Right lobe of liver (tissue), 6 donors: ENCODE results near the gene LHX4. TPM values are rescaled to one million over a fixed set of nuclear protein-coding genes. Genes with fewer than 3 reads are reported as not detected.

Experiments used
- ATAC-seq, 4 donors: fragments of 200-7000 bp; cut with Tn5 transposase; one replicate each; pipeline ENCODE4 v1.9.1; 2020; ENCODE audit warnings: mild to moderate bottlenecking in 4 of 4, moderate library complexity in 4 of 4
- DNase-seq, 3 donors: peaks; one replicate each; pipeline ENCODE4 v3.0.0-alpha.2; 2020
- H3K27ac ChIP-seq, 3 donors: fragments of 200-600 bp; one replicate each; pipeline ENCODE4 v1.8.0; 2022
- H3K27me3 ChIP-seq, 2 donors: fragments of 200-600 bp; one replicate each; pipeline ENCODE4 v1.8.0; 2022
- H3K36me3 ChIP-seq, 4 donors: fragments of 200-600 bp; sonication (generic) in 1 of 4; one replicate each; pipeline versions ENCODE4 v1.5.1 to v1.8.0; 2017 to 2022; ENCODE audit warnings: control low read depth in 1 of 4
- H3K4me1 ChIP-seq, 4 donors: fragments of 200-600 bp; sonication (generic) in 1 of 4; one replicate each; pipeline versions ENCODE4 v1.5.1 to v1.8.0; 2017 to 2022; ENCODE audit warnings: control low read depth in 1 of 4
- H3K4me3 ChIP-seq, 3 donors: fragments of 200-600 bp; one replicate each; pipeline ENCODE4 v1.8.0; 2022
- H3K9me3 ChIP-seq, 4 donors: fragments of 200-600 bp; sonication (generic) in 1 of 4; one replicate each; pipeline versions ENCODE4 v1.5.1 to v1.8.0; 2017 to 2022; ENCODE audit warnings: control low read depth in 1 of 4
- POLR2A ChIP-seq: fragments of 450-650 bp; IDR thresholded peaks from one replicate; pipeline ENCODE4 v1.6.1; 2017; ENCODE audit warnings: antibody characterized with exemption, mild to moderate bottlenecking
- WGBS: methylation state at CpG from one replicate; pipeline ENCODE4 v1.1.6; 2018; ENCODE audit warnings: low coverage, low lambda C conversion rate; ENCODE audit not compliant: insufficient coverage; ENCODE audit errors: missing lambda C conversion rate; 5-methylcytosine and 5-hydroxymethylcytosine counted together
- intact Hi-C, 2 donors: fragments of 100-400 bp; cut with DNase I; formaldehyde crosslinking; loops; one replicate each; pipeline versions ENCODE4 v1.11.2 to v1.14.1; 2022
- total RNA-seq, 6 experiments: library from RNA; depleted of rRNA in 2 of 6; stranded (reverse); fragments of >200 nt in 2 of 6; fragmentation: NEBNext Ultra II Directional in 3 of 6; extraction: Animal tissue kit (Norgen Biotek cat#: 25700) in 3 of 6; gene quantifications; one replicate each; pipeline versions ENCODE4 v1.1.0 to v1.2.4, GENCODE V29; 2016 to 2023
- TF ChIP-seq, protein P1 (sequence below), 4 donors: fragments of 200-600 bp in 3 of 4; fragments of 450-650 bp in 1 of 4; IDR thresholded peaks; one replicate each; pipeline versions ENCODE4 v1.5.1 to v1.8.0; 2016 to 2022; ENCODE audit warnings: antibody characterized with exemption in 4 of 4, mild to moderate bottlenecking in 2 of 4
- donor health status: DM: no; HTN: yes; CAD: no.
- donor health status: DM: no; HTN: no; CAD: no.
- donor health status: DM: no; HTN: no; CAD: no.
- donor health status: DM: no; HTN: yes; CAD: no.
- donor health status: DM: no; HTN: yes; CAD: no.

The LHX4 gene
- total RNA-seq, 6 experiments from 2014 or later = not detected

DNA sequence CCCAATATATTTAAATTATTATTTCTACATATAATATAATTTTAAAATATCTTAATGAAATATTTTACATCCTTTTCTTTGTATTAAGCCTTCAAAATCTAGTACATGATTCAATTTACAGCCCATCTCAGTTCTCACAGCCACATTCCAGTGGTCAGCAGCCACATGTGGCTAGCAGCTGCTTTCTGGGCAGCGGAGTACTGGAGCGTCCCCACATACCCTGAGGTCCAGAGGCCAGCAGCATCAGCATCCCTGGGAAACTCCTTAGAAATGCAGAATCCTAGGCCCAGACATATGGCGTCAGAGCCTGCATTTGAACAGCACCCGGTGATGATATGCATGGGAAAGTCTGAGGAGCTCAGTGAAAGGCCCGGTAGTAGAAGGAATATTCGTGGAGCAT is 8.6 kb upstream of the LHX4 start:
- H3K4me1 ChIP-seq = no peaks in the 10 kb centered on the region
- H3K36me3 ChIP-seq = no peaks in the 10 kb centered on the region
- no peak for ATAC-seq
- no peaks in the 10 kb centered on the region for H3K27me3 ChIP-seq
- DNase-seq = no peak
- no peaks in the 10 kb centered on the region for H3K9me3 ChIP-seq
- TF ChIP-seq, protein P1, sequence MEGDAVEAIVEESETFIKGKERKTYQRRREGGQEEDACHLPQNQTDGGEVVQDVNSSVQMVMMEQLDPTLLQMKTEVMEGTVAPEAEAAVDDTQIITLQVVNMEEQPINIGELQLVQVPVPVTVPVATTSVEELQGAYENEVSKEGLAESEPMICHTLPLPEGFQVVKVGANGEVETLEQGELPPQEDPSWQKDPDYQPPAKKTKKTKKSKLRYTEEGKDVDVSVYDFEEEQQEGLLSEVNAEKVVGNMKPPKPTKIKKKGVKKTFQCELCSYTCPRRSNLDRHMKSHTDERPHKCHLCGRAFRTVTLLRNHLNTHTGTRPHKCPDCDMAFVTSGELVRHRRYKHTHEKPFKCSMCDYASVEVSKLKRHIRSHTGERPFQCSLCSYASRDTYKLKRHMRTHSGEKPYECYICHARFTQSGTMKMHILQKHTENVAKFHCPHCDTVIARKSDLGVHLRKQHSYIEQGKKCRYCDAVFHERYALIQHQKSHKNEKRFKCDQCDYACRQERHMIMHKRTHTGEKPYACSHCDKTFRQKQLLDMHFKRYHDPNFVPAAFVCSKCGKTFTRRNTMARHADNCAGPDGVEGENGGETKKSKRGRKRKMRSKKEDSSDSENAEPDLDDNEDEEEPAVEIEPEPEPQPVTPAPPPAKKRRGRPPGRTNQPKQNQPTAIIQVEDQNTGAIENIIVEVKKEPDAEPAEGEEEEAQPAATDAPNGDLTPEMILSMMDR (IDR thresholded peaks at IDR 0.05) = no peak
- no peak for TF ChIP-seq POLR2A
- 89% methylated on average over 6 of the region's 6 CpGs for WGBS
- intact Hi-C loops = no loop called here
- no peak overlapping the region for H3K27ac ChIP-seq
- no peak overlapping the region for H3K4me3 ChIP-seq

DNA sequence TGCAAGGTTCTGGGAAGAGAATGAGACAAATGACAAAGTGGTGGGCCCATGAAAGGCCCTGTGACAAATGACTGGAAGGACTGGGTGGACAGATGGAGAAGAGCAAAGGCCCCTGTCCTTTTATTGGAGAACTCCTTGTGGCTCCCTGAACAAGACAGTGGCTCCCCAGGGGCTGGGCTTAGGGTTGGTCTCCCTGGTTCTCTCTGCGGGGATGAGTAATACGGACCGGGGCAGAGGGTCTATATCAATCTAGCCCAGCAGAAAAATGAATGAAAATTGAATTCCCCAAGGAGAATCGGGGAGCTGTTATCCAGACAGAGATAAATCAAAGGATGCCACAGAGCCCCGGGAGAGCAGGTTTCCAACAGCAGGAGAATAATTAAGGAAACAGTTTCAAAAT is 5.2 kb upstream of the LHX4 start:
- Histone ChIP-seq H3K27me3 (peaks cover 16 to 26% of the 10 kb centered on the region in 2 donors), H3K9me3 (no peaks in the 10 kb centered on the region), H3K4me3 (no peak overlapping the region), H3K36me3 (no peaks in the 10 kb centered on the region), H3K27ac (no peak overlapping the region), H3K4me1 (peaks cover 0 to 10% (median 0%) of the 10 kb centered on the region in 4 donors)
- no peak for ATAC-seq
- 47% methylated on average over 4 of the region's 5 CpGs for WGBS
- DNase-seq = no peak
- TF ChIP-seq, protein P1 (IDR thresholded peaks at IDR 0.05) = no peak
- no peak for TF ChIP-seq POLR2A
- intact Hi-C loops = no loop called here

DNA sequence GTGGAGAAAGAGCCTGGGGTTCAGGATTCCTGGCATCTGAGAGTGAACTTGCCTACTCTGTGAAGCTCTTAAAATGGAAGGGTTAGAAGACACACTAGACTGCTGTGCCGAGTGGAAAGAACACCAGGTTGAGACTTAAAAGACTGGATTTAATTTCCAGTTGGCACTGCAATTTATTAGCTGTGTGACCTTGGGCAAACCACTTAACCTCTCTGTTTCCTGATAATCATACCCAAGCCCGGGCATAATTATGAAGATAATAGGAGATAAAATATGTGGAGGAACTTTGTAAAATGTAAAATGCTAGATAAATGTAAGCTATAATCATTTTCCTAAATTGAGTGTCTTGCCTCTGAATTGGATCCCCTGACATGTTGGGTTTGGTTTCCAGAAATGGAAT is 4.7 kb upstream of the LHX4 start:
- no peak for ATAC-seq
- Histone ChIP-seq H3K4me3 (no peak overlapping the region), H3K36me3 (no peaks in the 10 kb centered on the region), H3K9me3 (no peaks in the 10 kb centered on the region), H3K27ac (no peak overlapping the region), H3K27me3 (peaks cover 16 to 31% of the 10 kb centered on the region in 2 donors), H3K4me1 (peaks cover 0 to 13% (median 1%) of the 10 kb centered on the region in 4 donors)
- WGBS = 46% methylated on average over 2 of the region's 2 CpGs
- intact Hi-C loops = no loop called here
- DNase-seq = no peak
- TF ChIP-seq, protein P1 (IDR thresholded peaks at IDR 0.05) = no peak
- TF ChIP-seq POLR2A = no peak

DNA sequence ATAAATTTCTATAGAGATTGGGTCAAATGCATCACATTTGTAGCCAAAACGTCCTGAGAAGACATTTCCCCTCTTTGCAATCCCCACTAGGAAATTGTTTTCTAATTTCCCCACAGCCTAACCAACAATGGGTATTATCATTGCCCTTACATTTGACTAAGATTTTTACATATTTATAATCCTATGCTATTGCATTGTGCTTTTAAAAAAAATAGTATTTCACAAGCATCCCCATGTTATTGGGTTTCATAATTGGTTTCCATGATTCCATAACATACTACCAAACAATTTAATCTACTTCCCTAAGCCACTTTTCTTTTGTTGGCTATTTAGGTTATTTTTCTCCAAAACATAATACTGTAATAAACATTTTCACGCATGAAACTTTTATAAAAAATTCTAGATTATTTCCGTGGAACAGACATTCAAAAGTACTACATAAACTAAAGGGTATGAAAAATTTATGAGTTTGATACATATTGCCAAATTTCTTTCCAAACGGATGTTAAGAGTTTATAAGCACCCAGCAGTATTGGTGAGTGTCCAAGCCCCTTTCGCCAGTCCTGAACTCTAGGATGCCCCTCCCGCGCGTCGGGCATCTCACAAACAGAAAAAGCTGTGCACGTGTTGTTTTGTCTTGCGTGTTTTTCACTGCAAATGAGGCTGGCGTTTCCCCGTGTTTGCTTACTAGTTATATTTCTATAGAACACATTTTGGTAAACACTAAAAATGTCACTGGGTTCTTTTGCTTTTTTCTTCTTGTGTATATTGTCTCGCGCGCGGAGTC is 2.0 kb upstream of the LHX4 start:
- Histone ChIP-seq H3K4me1 (peaks cover 0 to 27% (median 7%) of the 10 kb centered on the region in 4 donors), H3K4me3 (no peak overlapping the region), H3K9me3 (no peaks in the 10 kb centered on the region), H3K27me3 (peaks cover 16 to 45% of the 10 kb centered on the region in 2 donors), H3K36me3 (no peaks in the 10 kb centered on the region), H3K27ac (no peak overlapping the region)
- WGBS = 17% methylated on average over 17 of the region's 17 CpGs
- ATAC-seq = no peak
- no peak for TF ChIP-seq POLR2A
- TF ChIP-seq, protein P1 (IDR thresholded peaks at IDR 0.05) = no peak
- no peak for DNase-seq
- intact Hi-C loops = no loop called here
